Tibial nerve (tissue), 4 donors: ENCODE results near the gene HK3.

ENCODE experiments used
- EP300 ChIP-seq, 2 donors: sonication (generic); formaldehyde crosslinking; IDR thresholded peaks; one replicate each; pipeline ENCODE4 v1.6.1; 2017; ENCODE audit warnings: antibody characterized with exemption in 2 of 2, mild to moderate bottlenecking in 1 of 2
- POLR2A ChIP-seq, 2 donors: fragments of 450-650 bp; IDR thresholded peaks; one replicate each; pipeline ENCODE4 v1.6.1; 2017; ENCODE audit warnings: antibody characterized with exemption in 2 of 2, mild to moderate bottlenecking in 2 of 2, moderate library complexity in 2 of 2
- TF ChIP-seq, protein P1 (sequence below), 5 experiments: fragments of 200-600 bp in 3 of 5; fragments of 450-650 bp in 2 of 5; sonication (generic) in 3 of 5; IDR thresholded peaks; one replicate each; pipeline ENCODE4 v1.5.1; 2016 to 2019; ENCODE audit warnings: antibody characterized with exemption in 5 of 5, mild to moderate bottlenecking in 3 of 5, moderate library complexity in 2 of 5

DNA sequence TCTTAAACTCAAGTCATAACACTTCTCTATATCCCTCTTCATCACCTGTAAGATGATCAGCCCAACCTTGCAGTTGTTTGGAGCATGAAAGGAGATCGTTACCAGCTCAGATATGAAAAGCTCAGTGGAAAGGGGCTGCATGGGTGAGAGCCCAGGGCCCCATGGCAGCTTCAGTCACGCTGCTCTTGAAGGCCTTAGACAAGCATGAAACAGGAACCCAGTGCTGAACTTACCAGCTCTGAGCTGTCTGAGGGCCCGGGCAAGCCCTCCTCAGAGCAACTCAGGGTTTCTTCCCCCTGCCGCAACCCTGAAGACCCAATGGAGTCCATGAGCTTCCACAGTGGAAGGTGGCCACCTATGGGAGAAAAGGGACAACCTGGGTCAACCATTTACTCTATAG is 3.3 kb downstream of the HK3 start:
- TF ChIP-seq, protein P1, sequence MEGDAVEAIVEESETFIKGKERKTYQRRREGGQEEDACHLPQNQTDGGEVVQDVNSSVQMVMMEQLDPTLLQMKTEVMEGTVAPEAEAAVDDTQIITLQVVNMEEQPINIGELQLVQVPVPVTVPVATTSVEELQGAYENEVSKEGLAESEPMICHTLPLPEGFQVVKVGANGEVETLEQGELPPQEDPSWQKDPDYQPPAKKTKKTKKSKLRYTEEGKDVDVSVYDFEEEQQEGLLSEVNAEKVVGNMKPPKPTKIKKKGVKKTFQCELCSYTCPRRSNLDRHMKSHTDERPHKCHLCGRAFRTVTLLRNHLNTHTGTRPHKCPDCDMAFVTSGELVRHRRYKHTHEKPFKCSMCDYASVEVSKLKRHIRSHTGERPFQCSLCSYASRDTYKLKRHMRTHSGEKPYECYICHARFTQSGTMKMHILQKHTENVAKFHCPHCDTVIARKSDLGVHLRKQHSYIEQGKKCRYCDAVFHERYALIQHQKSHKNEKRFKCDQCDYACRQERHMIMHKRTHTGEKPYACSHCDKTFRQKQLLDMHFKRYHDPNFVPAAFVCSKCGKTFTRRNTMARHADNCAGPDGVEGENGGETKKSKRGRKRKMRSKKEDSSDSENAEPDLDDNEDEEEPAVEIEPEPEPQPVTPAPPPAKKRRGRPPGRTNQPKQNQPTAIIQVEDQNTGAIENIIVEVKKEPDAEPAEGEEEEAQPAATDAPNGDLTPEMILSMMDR (IDR thresholded peaks at IDR 0.05) = no peak
- TF ChIP-seq POLR2A (IDR thresholded peaks at IDR 0.05) (no peak), EP300 (IDR thresholded peaks at IDR 0.05) (no peak)
